ENCODE data around the gene TRIM62.
A peak's percentile ranks its signal among the peaks of the same experiment; 100 is the strongest.

Gene TRIM62

GRCh38 chr1:33177996-33178540 lies 3.8 kb downstream of the TRIM62 start:
- Histone ChIP-seq H3K36me3 (ENCODE audit: control insufficient read depth in 1 of 2, insufficient read depth in 2 of 2, low read depth in 1 of 2, low read length in 2 of 2) (peaks cover 11 to 42% of the 10 kb centered on the region in 2 experiments), H3K27ac (ENCODE audit: low read length, poor library complexity, severe bottlenecking) (no peak overlapping the region)
- WGBS, result 100% methylated on average over 2 of the region's 3 CpGs

DNA sequence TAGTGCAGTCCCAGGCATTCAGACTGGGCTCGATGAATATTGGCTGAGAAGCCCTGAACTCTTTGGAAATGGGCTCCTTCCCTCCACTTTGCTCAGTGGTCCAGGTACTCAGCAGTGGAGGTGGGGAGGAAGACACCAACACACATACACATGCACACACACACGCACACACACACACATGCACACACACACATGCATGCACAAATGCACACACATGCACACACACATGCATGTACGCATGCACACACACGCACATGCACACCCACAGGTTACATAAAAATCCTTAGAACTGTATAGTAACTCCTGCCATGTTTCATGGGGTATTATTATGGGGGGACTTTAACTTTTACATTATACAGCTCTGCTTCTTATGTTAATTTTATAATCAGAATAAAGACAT lies 5.0 kb downstream of the TRIM62 start:
- Histone ChIP-seq H2BK12ac (ENCODE audit: low read length in 2 of 2) (no peak overlapping the region), H2AK5ac (ENCODE audit: low read length, severe bottlenecking) (no peak overlapping the region), H3K4ac (ENCODE audit: low read depth in 1 of 2, low read length in 2 of 2) (no peak overlapping the region), H3K23ac (ENCODE audit: low read length in 2 of 2) (no peak overlapping the region), H3K4me1 (ENCODE audit: control insufficient read depth, insufficient read depth, low read depth, low read length) (peaks cover 34% of the 10 kb centered on the region), H2BK15ac (ENCODE audit: low read depth, poor library complexity, severe bottlenecking) (no peak overlapping the region), H3K27ac (ENCODE audit: low read length, poor library complexity, severe bottlenecking) (no peak overlapping the region), H2AFZ (ENCODE audit: low read depth, low read length) (no peak overlapping the region), H3K14ac (ENCODE audit: low read length in 2 of 2) (no peak overlapping the region), H4K91ac (ENCODE audit: low read length) (no peak overlapping the region), H3K9me3 (ENCODE audit: control insufficient read depth, low read length) (no peaks in the 10 kb centered on the region), H3K4me2 (ENCODE audit: low read length, poor library complexity, severe bottlenecking) (no peak overlapping the region), H3K18ac (ENCODE audit: low read depth in 1 of 2, low read length in 2 of 2) (no peak overlapping the region), H2BK120ac (ENCODE audit: low read depth, low read length) (no peak overlapping the region), H2BK5ac (ENCODE audit: low read depth, low read length, poor library complexity, severe bottlenecking) (no peak overlapping the region), H3K4me3 (ENCODE audit: insufficient read depth in 1 of 2, low read depth in 1 of 2, low read length in 2 of 2) (no peak overlapping the region), H4K8ac (ENCODE audit: low read length) (peak overlapping the region; percentile 21), H3K36me3 (ENCODE audit: control insufficient read depth in 1 of 2, insufficient read depth in 2 of 2, low read depth in 1 of 2, low read length in 2 of 2) (peaks cover 11 to 52% of the 10 kb centered on the region in 2 experiments), H3K79me1 (replicated peaks; ENCODE audit: low read length, poor library complexity, severe bottlenecking) (peaks cover 9% of the 10 kb centered on the region), H3K27me3 (ENCODE audit: control insufficient read depth in 1 of 2, insufficient read depth in 1 of 2, low read length in 2 of 2) (no peaks in the 10 kb centered on the region), H3K9ac (ENCODE audit: low read length) (no peak overlapping the region)
- DNase-seq, result no peak
- WGBS, result 57% methylated on average over 3 of the region's 4 CpGs

More at GRCh38 chr1:33177996-33178540, 3.8 kb downstream of the TRIM62 start:
- Histone ChIP-seq H3K4me2 (ENCODE audit: low read length, poor library complexity, severe bottlenecking) (no peak overlapping the region), H4K8ac (ENCODE audit: low read length) (no peak overlapping the region), H3K9me3 (ENCODE audit: control insufficient read depth, low read length) (no peaks in the 10 kb centered on the region), H2BK12ac (ENCODE audit: low read length in 2 of 2) (no peak overlapping the region), H3K27me3 (ENCODE audit: control insufficient read depth in 1 of 2, insufficient read depth in 1 of 2, low read length in 2 of 2) (no peaks in the 10 kb centered on the region), H3K9ac (ENCODE audit: low read length) (no peak overlapping the region), H2BK120ac (ENCODE audit: low read depth, low read length) (no peak overlapping the region), H3K18ac (ENCODE audit: low read depth in 1 of 2, low read length in 2 of 2) (no peak overlapping the region), H2BK5ac (ENCODE audit: low read depth, low read length, poor library complexity, severe bottlenecking) (no peak overlapping the region), H4K91ac (ENCODE audit: low read length) (no peak overlapping the region), H3K4ac (ENCODE audit: low read depth in 1 of 2, low read length in 2 of 2) (no peak overlapping the region), H2BK15ac (ENCODE audit: low read depth, poor library complexity, severe bottlenecking) (no peak overlapping the region), H3K23ac (ENCODE audit: low read length in 2 of 2) (no peak overlapping the region), H3K4me3 (ENCODE audit: insufficient read depth in 1 of 2, low read depth in 1 of 2, low read length in 2 of 2) (no peak overlapping the region), H2AK5ac (ENCODE audit: low read length, severe bottlenecking) (no peak overlapping the region), H2AFZ (ENCODE audit: low read depth, low read length) (no peak overlapping the region), H3K14ac (ENCODE audit: low read length in 2 of 2) (no peak overlapping the region), H3K4me1 (ENCODE audit: control insufficient read depth, insufficient read depth, low read depth, low read length) (peaks cover 37% of the 10 kb centered on the region), H3K79me1 (replicated peaks; ENCODE audit: low read length, poor library complexity, severe bottlenecking) (peaks cover 6% of the 10 kb centered on the region)
- DNase-seq, result no peak

DNA sequence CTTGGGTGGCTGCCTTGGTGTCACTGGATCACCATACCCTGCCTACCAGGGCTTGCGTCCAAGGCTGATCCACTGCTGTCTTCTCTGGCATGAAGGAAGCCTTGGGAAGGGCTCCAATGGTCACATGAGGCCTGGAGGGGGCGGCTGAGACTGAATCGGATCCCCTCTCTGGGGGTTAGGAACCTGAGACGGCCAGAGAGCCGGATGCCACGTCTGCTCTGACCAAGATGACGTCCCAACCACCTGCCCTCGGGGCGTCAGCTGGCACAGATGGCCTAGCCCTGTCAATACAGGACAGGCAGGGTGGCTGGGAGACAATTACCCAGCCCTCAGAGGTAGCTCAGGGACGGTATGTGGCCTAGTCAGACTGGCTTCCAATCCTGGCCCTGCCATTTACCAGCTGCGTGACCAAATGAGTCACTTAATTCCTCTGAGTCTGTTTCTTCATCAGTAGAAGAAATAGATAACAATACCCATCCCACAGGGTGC lies 5.4 kb downstream of the TRIM62 start:
- Histone ChIP-seq H4K91ac (ENCODE audit: low read length) (no peak overlapping the region), H2AFZ (ENCODE audit: low read depth, low read length) (no peak overlapping the region), H3K36me3 (ENCODE audit: control insufficient read depth in 1 of 2, insufficient read depth in 2 of 2, low read depth in 1 of 2, low read length in 2 of 2) (peaks cover 11 to 53% of the 10 kb centered on the region in 2 experiments), H3K27ac (ENCODE audit: low read length, poor library complexity, severe bottlenecking) (peak overlapping the region; percentile 31), H4K8ac (ENCODE audit: low read length) (no peak overlapping the region), H2BK5ac (ENCODE audit: low read depth, low read length, poor library complexity, severe bottlenecking) (no peak overlapping the region), H3K27me3 (ENCODE audit: control insufficient read depth in 1 of 2, insufficient read depth in 1 of 2, low read length in 2 of 2) (no peaks in the 10 kb centered on the region), H3K18ac (ENCODE audit: low read depth in 1 of 2, low read length in 2 of 2) (no peak overlapping the region), H2AK5ac (ENCODE audit: low read length, severe bottlenecking) (peak overlapping the region; percentile 77), H3K4me2 (ENCODE audit: low read length, poor library complexity, severe bottlenecking) (no peak overlapping the region), H3K23ac (ENCODE audit: low read length in 2 of 2) (peak overlapping the region in 1 of 2 experiments; percentile 35), H3K79me1 (replicated peaks; ENCODE audit: low read length, poor library complexity, severe bottlenecking) (peaks cover 9% of the 10 kb centered on the region), H3K9ac (ENCODE audit: low read length) (peak overlapping the region; percentile 63), H3K4ac (ENCODE audit: low read depth in 1 of 2, low read length in 2 of 2) (no peak overlapping the region), H3K14ac (ENCODE audit: low read length in 2 of 2) (peak overlapping the region in 1 of 2 experiments; percentile 72), H3K4me3 (ENCODE audit: insufficient read depth in 1 of 2, low read depth in 1 of 2, low read length in 2 of 2) (no peak overlapping the region), H2BK120ac (ENCODE audit: low read depth, low read length) (no peak overlapping the region), H2BK15ac (ENCODE audit: low read depth, poor library complexity, severe bottlenecking) (no peak overlapping the region), H3K9me3 (ENCODE audit: control insufficient read depth, low read length) (no peaks in the 10 kb centered on the region), H3K4me1 (ENCODE audit: control insufficient read depth, insufficient read depth, low read depth, low read length) (peaks cover 34% of the 10 kb centered on the region), H2BK12ac (ENCODE audit: low read length in 2 of 2) (peak overlapping the region in 1 of 2 experiments; percentile 10)
- peak; percentile 61 for DNase-seq
- WGBS, result 85% methylated on average over 10 of the region's 11 CpGs

GRCh38 chr1:33175865-33176264 lies 6.0 kb downstream of the TRIM62 start:
- WGBS, result 98% methylated on average over 2 of the region's 2 CpGs
- Histone ChIP-seq H2AFZ (ENCODE audit: low read depth, low read length) (no peak overlapping the region), H3K14ac (ENCODE audit: low read length in 2 of 2) (no peak overlapping the region), H3K27ac (ENCODE audit: low read length, poor library complexity, severe bottlenecking) (no peak overlapping the region), H2BK15ac (ENCODE audit: low read depth, poor library complexity, severe bottlenecking) (no peak overlapping the region), H3K9me3 (ENCODE audit: control insufficient read depth, low read length) (no peaks in the 10 kb centered on the region), H3K4me2 (ENCODE audit: low read length, poor library complexity, severe bottlenecking) (no peak overlapping the region), H2AK5ac (ENCODE audit: low read length, severe bottlenecking) (no peak overlapping the region), H3K9ac (ENCODE audit: low read length) (peak overlapping the region; percentile 63), H2BK5ac (ENCODE audit: low read depth, low read length, poor library complexity, severe bottlenecking) (no peak overlapping the region), H3K4me1 (ENCODE audit: control insufficient read depth, insufficient read depth, low read depth, low read length) (peaks cover 34% of the 10 kb centered on the region), H3K27me3 (ENCODE audit: control insufficient read depth in 1 of 2, insufficient read depth in 1 of 2, low read length in 2 of 2) (no peaks in the 10 kb centered on the region), H3K79me1 (replicated peaks; ENCODE audit: low read length, poor library complexity, severe bottlenecking) (peaks cover 10% of the 10 kb centered on the region), H3K4me3 (ENCODE audit: insufficient read depth in 1 of 2, low read depth in 1 of 2, low read length in 2 of 2) (no peak overlapping the region), H4K91ac (ENCODE audit: low read length) (no peak overlapping the region), H3K18ac (ENCODE audit: low read depth in 1 of 2, low read length in 2 of 2) (no peak overlapping the region), H3K36me3 (ENCODE audit: control insufficient read depth in 1 of 2, insufficient read depth in 2 of 2, low read depth in 1 of 2, low read length in 2 of 2) (peaks cover 11 to 53% of the 10 kb centered on the region in 2 experiments), H4K8ac (ENCODE audit: low read length) (no peak overlapping the region), H2BK12ac (ENCODE audit: low read length in 2 of 2) (no peak overlapping the region), H3K4ac (ENCODE audit: low read depth in 1 of 2, low read length in 2 of 2) (no peak overlapping the region), H2BK120ac (ENCODE audit: low read depth, low read length) (no peak overlapping the region), H3K23ac (ENCODE audit: low read length in 2 of 2) (no peak overlapping the region)
- no peak for DNase-seq
